ENCODE measurements around the gene BEAN1. TPM values are rescaled to one million over a fixed set of nuclear protein-coding genes. Genes with fewer than 3 reads are reported as not detected.

The BEAN1 gene
- total RNA-seq, 1 donor = under 0.01 TPM

DNA sequence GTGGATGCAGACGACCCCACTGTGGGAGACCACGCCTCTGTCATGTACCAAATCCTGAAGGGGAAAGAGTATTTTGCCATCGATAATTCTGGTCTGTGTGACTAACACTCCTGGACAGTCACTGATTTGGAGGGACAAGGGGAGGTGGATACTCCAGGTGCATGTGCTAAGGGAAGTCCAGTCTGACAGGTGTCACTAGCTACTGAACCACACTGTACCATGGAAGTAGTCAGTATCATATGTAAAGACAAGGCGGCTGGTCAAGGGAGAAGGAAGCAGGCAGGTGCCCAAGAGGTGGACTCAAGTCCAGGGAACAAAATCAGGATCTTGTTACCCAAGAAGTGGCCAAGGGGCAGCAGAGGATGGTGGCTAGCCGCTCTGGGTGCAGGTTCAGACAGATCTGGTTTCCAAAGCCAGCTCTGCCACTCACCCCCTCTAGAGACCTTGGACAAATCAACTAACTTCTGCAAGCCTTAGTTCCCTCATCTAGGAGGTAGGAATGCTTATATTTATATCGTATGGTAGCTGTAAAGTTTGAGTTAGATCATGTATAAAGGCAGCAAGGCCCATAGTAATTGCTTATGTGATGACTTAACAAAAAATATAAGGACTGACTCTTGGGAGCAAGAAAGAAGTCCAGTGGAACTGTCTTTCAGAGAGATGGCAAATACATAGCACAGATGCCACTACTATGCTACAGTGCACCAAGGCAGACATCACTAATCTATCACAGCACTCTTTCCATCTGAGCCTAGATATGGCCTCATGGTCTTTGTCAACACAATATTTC lies 38.5 kb upstream of the BEAN1 start:
- TF ChIP-seq, protein P1, sequence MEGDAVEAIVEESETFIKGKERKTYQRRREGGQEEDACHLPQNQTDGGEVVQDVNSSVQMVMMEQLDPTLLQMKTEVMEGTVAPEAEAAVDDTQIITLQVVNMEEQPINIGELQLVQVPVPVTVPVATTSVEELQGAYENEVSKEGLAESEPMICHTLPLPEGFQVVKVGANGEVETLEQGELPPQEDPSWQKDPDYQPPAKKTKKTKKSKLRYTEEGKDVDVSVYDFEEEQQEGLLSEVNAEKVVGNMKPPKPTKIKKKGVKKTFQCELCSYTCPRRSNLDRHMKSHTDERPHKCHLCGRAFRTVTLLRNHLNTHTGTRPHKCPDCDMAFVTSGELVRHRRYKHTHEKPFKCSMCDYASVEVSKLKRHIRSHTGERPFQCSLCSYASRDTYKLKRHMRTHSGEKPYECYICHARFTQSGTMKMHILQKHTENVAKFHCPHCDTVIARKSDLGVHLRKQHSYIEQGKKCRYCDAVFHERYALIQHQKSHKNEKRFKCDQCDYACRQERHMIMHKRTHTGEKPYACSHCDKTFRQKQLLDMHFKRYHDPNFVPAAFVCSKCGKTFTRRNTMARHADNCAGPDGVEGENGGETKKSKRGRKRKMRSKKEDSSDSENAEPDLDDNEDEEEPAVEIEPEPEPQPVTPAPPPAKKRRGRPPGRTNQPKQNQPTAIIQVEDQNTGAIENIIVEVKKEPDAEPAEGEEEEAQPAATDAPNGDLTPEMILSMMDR (IDR thresholded peaks at IDR 0.05; ENCODE audit: insufficient read depth, low read depth, low read length) = no peak
- no peak overlapping the region for H3K4me3 ChIP-seq (ENCODE audit: low read depth, low read length)
- DNase-seq (ENCODE audit: low read depth) = no peak

DNA sequence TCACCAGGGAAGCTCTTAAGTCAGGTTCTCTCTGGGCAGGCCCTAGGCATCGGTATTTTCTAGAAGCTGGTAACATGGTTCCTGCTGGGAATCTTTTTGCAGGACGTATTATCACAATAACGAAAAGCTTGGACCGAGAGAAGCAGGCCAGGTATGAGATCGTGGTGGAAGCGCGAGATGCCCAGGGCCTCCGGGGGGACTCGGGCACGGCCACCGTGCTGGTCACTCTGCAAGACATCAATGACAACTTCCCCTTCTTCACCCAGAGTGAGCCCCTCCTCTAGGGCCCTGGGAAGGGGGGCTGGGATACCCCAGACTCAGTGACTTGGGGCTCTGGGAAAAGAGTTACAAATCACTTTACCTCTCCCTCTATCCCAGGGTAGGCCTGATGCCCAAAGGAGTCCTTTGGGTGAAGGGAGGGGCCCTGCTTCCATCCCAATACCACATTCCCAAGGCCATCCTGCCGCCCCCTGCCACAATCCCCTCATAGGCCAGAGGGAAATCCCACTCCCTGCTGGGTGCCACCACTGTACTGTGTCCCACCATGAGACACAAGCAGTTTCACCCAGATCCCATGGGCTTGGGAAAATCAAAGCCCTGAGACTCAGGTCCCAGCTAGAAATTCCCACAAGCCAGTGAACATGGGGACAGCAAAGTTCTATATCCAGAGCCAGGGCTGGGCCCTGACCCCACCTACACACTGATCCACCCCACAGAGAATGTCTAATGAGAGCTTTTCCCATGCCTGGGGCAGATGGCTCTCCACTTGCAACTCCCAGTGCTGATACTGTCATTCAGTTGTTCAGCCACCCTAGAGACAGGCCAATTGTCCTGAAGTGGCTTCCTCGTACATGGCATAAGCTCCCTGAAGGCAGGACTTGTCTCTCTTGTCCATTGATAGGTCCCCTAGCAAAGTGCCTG lies 37.6 kb upstream of the BEAN1 start:
- H3K4me3 ChIP-seq (ENCODE audit: low read depth, low read length) = no peak overlapping the region
- DNase-seq (ENCODE audit: low read depth) = no peak
- TF ChIP-seq, protein P1 (IDR thresholded peaks at IDR 0.05; ENCODE audit: insufficient read depth, low read depth, low read length) = no peak

DNA sequence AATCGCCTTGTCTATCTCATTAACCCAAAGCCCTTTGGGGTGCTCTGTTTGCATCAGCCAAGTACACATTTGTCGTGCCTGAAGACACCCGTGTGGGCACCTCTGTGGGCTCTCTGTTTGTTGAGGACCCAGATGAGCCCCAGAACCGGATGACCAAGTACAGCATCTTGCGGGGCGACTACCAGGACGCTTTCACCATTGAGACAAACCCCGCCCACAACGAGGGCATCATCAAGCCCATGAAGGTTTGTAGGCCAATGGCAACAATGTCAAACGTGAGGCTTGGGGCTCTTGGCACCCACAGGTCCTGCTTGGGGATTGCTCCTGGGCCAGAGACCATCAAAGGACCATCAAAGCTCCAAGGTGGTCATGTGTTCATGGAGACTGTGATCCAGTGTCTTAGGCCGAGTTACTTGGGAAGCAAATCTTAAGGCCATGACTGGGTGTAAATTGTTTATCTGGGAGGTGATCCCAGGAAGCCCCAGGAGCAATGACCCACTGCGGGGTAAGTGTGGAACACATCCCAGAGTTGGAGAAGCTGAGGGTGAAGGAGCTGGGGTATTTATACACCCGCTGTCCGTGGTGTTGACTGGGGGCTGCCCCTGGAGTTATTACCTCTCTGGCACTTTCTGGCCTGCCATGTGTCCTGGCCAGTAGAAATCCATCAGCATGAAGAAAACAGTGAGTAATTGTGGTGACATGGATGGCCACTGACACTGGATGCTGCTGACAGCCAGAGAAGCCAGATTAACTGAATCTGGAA lies 36.6 kb upstream of the BEAN1 start:
- H3K4me3 ChIP-seq (ENCODE audit: low read depth, low read length) = no peak overlapping the region
- TF ChIP-seq, protein P1 (IDR thresholded peaks at IDR 0.05; ENCODE audit: insufficient read depth, low read depth, low read length) = no peak
- DNase-seq (ENCODE audit: low read depth) = no peak

DNA sequence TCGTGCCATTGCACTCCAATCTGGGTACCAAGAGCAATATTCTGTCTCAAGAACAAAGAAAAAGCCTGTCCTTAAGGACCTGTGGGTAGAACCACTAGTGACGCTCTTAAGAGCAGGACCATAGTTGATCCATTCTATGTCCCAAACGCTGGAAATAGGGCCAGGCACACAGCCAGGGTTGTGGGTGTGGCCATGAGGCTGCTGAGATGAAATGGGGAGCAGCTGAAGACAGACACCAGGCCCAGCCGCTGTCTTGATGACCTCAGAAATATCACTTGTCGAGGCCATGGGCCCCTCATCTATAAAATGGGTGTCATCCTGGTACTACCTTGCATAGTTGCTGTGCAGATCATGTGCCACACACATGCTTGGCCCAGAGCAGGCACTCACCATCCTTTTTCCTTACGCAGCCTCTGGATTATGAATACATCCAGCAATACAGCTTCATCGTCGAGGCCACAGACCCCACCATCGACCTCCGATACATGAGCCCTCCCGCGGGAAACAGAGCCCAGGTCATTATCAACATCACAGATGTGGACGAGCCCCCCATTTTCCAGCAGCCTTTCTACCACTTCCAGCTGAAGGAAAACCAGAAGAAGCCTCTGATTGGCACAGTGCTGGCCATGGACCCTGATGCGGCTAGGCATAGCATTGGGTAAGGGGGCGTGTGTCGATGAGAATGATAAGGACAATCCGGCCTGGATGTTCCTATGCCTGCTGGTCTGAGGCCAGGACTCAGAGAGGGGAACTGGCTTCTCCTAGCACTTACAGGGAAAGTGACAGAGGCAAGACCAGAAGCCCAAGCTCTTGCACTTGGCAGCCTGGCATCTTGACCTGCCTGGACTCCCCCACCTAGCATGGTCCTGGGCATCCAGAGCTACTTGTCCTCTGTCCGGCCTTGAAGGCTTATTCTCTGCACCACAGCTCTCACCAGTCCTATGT lies 35.1 kb upstream of the BEAN1 start:
- TF ChIP-seq, protein P1 (IDR thresholded peaks at IDR 0.05; ENCODE audit: insufficient read depth, low read depth, low read length) = no peak
- H3K4me3 ChIP-seq (ENCODE audit: low read depth, low read length) = no peak overlapping the region
- DNase-seq (ENCODE audit: low read depth) = no peak

DNA sequence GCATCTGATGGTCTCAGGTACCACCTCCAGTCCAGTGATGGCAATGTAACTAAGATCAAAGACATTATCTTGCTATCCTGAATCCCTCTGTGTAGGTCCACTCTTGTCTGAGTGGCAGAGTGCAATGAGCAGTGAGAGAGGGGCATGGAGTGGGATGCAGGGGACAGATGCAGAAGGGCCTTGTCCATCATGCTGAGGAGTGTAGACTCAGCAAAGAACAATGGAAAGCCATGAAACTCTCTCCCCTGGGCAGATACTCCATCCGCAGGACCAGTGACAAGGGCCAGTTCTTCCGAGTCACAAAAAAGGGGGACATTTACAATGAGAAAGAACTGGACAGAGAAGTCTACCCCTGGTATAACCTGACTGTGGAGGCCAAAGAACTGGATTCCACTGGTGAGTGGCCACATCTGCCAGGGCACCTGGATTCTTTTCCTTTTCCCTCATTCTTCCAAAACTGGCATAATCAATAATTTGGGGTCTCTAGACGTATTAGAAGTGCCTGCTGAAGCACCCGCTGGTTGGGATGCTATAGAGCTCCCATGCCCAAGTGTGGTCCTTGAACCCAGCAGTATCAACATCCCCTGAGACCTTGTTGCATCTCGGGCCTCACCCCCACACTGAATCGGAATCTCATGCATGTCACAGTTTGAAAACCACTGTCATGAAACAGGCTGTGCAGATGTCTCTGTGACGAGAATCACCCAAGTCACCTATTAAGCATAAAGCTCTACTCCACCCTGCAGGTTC lies 31.1 kb upstream of the BEAN1 start:
- DNase-seq (ENCODE audit: low read depth) = no peak
- TF ChIP-seq, protein P1 (IDR thresholded peaks at IDR 0.05; ENCODE audit: insufficient read depth, low read depth, low read length) = no peak
- no peak overlapping the region for H3K4me3 ChIP-seq (ENCODE audit: low read depth, low read length)

Data from fibroblast of villous mesenchyme (primary cell).